ENCODE measurements around the gene TMEM8B.

Gene TMEM8B

GRCh38 chr9:35832814-35833213 is 3.8 kb downstream of the TMEM8B start:
- TF ChIP-seq SIN3A (IDR thresholded peaks at IDR 0.05; ENCODE audit: borderline replicate concordance, insufficient read depth, low read length): no peak
- TF ChIP-seq POLR2AphosphoS5 (IDR thresholded peaks at IDR 0.05; ENCODE audit: low read depth, low read length): no peak
- TF ChIP-seq TAF1 (IDR thresholded peaks at IDR 0.05; ENCODE audit: borderline replicate concordance, insufficient read depth, low read length): no peak
- no peak for TF ChIP-seq FOXP2 (optimal IDR thresholded peaks at IDR 0.05; ENCODE audit: borderline replicate concordance, extremely low read depth, extremely low read length, insufficient read depth)
- no peak for TF ChIP-seq REST (IDR thresholded peaks at IDR 0.05; ENCODE audit: insufficient read depth in 1 of 2, low read depth in 2 of 2, low read length in 2 of 2)

DNA sequence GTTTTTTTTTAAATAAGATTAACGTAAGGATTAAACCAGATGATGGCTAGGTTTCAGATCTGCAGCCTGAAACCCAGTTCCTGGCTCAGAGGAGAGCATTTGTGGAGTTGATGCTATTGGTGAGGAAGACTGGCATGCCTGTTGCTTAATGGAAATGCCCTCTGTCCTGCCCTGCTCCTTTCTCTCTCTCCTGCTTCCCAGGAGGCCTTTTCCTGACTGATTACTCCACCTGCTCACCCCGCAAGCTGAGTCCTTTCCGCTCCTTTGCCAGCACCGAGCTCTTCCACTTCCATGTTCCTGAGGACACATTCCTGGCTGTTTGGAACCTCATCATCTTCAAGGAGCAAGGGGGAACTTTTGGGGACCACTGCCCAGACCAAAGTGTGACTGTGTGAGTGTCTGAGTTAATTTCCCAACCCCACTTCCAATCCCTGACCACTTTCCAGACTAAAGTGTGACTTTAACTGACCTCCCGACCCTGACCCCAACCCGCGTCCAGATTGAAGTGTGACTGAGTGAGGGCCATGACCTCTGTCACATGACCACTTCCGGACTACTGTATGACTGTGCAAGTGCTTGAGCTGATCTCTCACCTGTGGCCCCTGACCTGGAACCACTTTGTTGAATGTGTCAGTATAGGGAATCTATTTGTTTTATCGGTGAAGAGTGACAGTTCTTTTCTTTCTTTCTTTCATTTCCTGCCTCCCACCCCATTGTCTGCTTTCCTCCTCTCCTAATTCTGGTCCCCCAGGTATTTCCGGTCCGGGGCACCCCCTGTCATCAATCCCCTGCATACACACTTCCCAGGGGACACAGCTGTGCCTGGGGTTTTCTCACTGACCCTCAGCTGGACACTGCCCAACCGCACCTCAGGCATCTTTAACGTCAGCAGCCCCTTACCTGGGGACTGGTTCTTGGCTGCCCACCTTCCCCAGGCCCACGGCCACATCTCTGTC is 5.5 kb downstream of the TMEM8B start:
- TF ChIP-seq TAF1 (IDR thresholded peaks at IDR 0.05; ENCODE audit: borderline replicate concordance, insufficient read depth, low read length) (no peak), SIN3A (IDR thresholded peaks at IDR 0.05; ENCODE audit: borderline replicate concordance, insufficient read depth, low read length) (no peak)

- TF ChIP-seq POLR2AphosphoS5 (IDR thresholded peaks at IDR 0.05; ENCODE audit: low read depth, low read length): no peak
- TF ChIP-seq SIN3A (IDR thresholded peaks at IDR 0.05; ENCODE audit: borderline replicate concordance, insufficient read depth, low read length): no peak
- TF ChIP-seq FOXP2 (optimal IDR thresholded peaks at IDR 0.05; ENCODE audit: borderline replicate concordance, extremely low read depth, extremely low read length, insufficient read depth): no peak
- TF ChIP-seq REST (IDR thresholded peaks at IDR 0.05; ENCODE audit: insufficient read depth in 1 of 2, low read depth in 2 of 2, low read length in 2 of 2): no peak
- TF ChIP-seq TAF1 (IDR thresholded peaks at IDR 0.05; ENCODE audit: borderline replicate concordance, insufficient read depth, low read length): no peak
Measured at GRCh38 chr9:35835216-35835632, 6.2 kb downstream of the TMEM8B start.

DNA sequence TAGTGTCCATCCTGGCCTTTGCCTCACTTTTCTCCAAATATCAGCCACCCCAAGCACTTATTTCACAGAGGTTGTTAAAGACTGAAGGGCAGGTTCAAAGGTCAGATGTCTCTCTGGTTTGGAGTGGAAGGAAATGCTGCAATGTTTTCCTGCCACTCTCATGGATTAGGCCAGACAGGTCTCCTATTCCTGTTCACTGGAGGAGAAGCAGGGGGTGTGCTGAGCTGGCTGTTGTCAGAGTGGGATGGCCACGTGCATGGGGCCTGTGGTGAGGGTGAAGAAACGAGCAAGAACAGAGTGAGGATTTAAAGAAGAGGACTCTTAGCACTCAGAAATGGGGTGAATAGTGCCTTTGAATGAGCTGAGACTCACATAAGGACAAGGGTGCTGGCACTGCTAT is 6.7 kb downstream of the TMEM8B start:
- TF ChIP-seq SIN3A (IDR thresholded peaks at IDR 0.05; ENCODE audit: borderline replicate concordance, insufficient read depth, low read length): no peak
- TF ChIP-seq POLR2AphosphoS5 (IDR thresholded peaks at IDR 0.05; ENCODE audit: low read depth, low read length): no peak
- no peak for TF ChIP-seq TAF1 (IDR thresholded peaks at IDR 0.05; ENCODE audit: borderline replicate concordance, insufficient read depth, low read length)
- TF ChIP-seq REST (IDR thresholded peaks at IDR 0.05; ENCODE audit: insufficient read depth in 1 of 2, low read depth in 2 of 2, low read length in 2 of 2): no peak
- TF ChIP-seq FOXP2 (optimal IDR thresholded peaks at IDR 0.05; ENCODE audit: borderline replicate concordance, extremely low read depth, extremely low read length, insufficient read depth): no peak

GRCh38 chr9:35836595-35836994 is 7.6 kb downstream of the TMEM8B start:
- TF ChIP-seq POLR2AphosphoS5 (IDR thresholded peaks at IDR 0.05; ENCODE audit: low read depth, low read length): no peak
- no peak for TF ChIP-seq REST (IDR thresholded peaks at IDR 0.05; ENCODE audit: insufficient read depth in 1 of 2, low read depth in 2 of 2, low read length in 2 of 2)
- TF ChIP-seq FOXP2 (optimal IDR thresholded peaks at IDR 0.05; ENCODE audit: borderline replicate concordance, extremely low read depth, extremely low read length, insufficient read depth): no peak
- TF ChIP-seq SIN3A (IDR thresholded peaks at IDR 0.05; ENCODE audit: borderline replicate concordance, insufficient read depth, low read length): no peak
- TF ChIP-seq TAF1 (IDR thresholded peaks at IDR 0.05; ENCODE audit: borderline replicate concordance, insufficient read depth, low read length): no peak

Measured in PFSK-1 (cell line).